ENCODE data around the gene IRF4. TPM values are rescaled to one million over a fixed set of nuclear protein-coding genes. Genes with fewer than 3 reads are reported as not detected.

Gene IRF4
- total RNA-seq, 4 donors from 2014 or later, result 0.89 to 7.4 (median 3.2) TPM

DNA sequence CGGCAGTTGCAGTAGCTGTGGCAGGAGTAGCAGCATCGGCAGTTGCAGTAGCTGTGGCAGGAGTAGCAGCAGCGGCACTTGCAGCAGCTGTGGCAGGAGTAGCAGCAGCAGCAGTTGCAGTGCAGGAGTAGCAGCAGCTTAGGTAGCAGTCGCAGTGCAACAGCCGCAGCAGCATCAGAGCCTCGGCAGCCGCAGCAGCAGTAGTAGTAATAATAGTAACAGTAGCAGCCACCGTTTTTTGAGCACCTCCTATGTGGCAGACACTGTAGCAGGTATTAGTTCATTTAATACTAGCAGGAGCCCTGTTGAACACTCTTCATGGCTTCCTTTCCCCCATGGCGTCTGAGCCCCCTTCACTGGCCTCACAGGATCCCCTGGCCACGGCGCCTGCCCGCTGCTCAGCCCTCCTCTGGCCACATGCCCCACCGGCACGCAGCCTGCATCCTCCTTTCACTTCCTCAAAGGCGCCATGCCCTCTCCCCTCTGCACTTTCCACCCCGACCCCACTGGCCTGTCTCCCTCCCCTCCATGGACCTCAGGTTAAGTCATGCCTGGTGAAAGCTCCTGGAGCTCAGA is 19.1 kb upstream of the IRF4 start:
- Histone ChIP-seq H3K36me3 (no peaks in the 10 kb centered on the region), H3K4me1 (peaks cover 0 to 7% (median 0%) of the 10 kb centered on the region in 3 donors), H3K4me3 (no peak overlapping the region), H3K9me3 (no peaks in the 10 kb centered on the region), H3K27ac (no peak overlapping the region), H3K27me3 (peaks cover 88% of the 10 kb centered on the region)
- TF ChIP-seq EP300 (IDR thresholded peaks at IDR 0.05) (no peak), POLR2A (IDR thresholded peaks at IDR 0.05) (no peak), POLR2AphosphoS5 (IDR thresholded peaks at IDR 0.05) (no peak)
- TF ChIP-seq, protein P1, sequence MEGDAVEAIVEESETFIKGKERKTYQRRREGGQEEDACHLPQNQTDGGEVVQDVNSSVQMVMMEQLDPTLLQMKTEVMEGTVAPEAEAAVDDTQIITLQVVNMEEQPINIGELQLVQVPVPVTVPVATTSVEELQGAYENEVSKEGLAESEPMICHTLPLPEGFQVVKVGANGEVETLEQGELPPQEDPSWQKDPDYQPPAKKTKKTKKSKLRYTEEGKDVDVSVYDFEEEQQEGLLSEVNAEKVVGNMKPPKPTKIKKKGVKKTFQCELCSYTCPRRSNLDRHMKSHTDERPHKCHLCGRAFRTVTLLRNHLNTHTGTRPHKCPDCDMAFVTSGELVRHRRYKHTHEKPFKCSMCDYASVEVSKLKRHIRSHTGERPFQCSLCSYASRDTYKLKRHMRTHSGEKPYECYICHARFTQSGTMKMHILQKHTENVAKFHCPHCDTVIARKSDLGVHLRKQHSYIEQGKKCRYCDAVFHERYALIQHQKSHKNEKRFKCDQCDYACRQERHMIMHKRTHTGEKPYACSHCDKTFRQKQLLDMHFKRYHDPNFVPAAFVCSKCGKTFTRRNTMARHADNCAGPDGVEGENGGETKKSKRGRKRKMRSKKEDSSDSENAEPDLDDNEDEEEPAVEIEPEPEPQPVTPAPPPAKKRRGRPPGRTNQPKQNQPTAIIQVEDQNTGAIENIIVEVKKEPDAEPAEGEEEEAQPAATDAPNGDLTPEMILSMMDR (IDR thresholded peaks at IDR 0.05), result no peak
- no peak for ATAC-seq
- WGBS, 2 donors (ENCODE audit: low coverage in 1 of 2), result 55 to 72% methylated on average over 16 of the region's 16 CpGs

DNA sequence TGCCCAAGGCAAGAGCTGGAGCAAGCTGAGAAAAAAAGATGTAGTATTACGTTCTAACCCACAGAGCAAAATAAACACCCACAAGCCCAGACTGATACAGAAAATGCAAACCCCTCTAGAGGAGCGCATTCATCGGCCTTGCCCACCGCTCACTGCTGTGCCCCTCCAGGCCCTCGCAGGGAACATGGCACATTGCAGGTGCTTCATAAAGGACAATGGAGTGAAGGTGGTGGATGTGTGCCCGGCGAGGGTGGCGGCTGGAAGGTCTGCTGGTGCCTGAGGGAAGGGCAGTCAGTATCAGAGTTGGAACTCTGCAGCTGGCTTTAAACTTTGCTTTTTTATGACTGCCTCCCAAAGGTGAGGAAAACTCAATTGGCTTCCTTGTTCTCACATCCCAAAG is 18.5 kb upstream of the IRF4 start:
- WGBS, 2 donors (ENCODE audit: low coverage in 1 of 2), result 72 to 74% methylated on average over 7 to 8 of the region's 8 CpGs
- TF ChIP-seq, protein P1 (IDR thresholded peaks at IDR 0.05), result no peak
- TF ChIP-seq EP300 (IDR thresholded peaks at IDR 0.05) (no peak), POLR2A (IDR thresholded peaks at IDR 0.05) (no peak), POLR2AphosphoS5 (IDR thresholded peaks at IDR 0.05) (no peak)
- H3K4me3 ChIP-seq, result no peak overlapping the region
- H3K36me3 ChIP-seq, result no peaks in the 10 kb centered on the region
- H3K9me3 ChIP-seq, result no peaks in the 10 kb centered on the region
- H3K27me3 ChIP-seq, result peaks cover 88% of the 10 kb centered on the region
- no peak for ATAC-seq
- no peak overlapping the region for H3K27ac ChIP-seq
- peaks cover 0 to 7% (median 0%) of the 10 kb centered on the region in 3 donors for H3K4me1 ChIP-seq

DNA sequence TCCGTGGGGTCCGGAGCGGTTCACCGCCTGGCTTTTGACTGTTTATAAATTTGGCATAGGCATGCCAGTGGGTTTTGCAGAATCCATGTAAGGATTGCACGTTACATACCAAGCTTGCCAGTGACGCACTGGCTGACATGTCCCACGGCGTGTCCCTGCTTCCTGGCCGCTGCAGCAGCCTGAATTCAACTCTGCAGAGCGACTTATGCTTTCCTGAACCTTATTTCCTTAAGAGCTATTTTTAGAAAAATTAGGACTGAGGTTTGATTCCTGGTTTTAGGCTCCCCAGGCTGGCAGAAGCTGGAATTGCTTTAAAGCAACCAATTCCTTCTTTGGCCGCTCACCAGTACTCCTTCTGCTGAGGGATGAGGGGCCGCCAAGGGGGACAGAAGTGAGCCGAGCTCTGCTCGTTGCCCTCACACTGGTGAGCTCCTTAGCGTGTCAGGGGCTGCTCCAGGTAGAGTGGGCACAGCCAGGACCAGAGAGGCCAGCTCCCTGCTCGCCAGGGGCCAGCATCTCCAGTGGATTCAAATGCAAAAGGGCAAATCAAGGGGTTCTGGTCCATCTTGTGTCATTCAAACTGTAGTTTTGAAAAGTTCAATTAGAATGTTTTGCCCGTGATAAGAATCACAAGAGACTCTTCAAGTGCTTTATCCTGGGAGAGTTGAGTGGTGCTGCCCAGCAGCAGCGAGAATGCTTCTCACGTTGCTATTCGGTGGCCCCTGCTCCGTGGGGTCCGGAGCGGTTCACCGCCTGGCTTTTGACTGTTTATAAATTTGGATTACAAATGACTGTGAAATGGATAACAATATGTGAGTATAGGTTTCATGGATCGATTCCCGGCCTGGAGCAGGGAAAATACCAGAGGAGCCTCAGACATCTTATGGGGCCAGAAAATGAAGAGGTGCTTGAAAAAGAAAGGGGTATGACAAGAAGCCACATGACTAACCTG is 17.5 kb upstream of the IRF4 start:
- Histone ChIP-seq H3K27me3 (peaks cover 88% of the 10 kb centered on the region), H3K9me3 (no peaks in the 10 kb centered on the region), H3K4me1 (peaks cover 0 to 7% (median 0%) of the 10 kb centered on the region in 3 donors), H3K36me3 (no peaks in the 10 kb centered on the region), H3K4me3 (no peak overlapping the region), H3K27ac (no peak overlapping the region)
- no peak for TF ChIP-seq EP300 (IDR thresholded peaks at IDR 0.05)
- TF ChIP-seq, protein P1 (IDR thresholded peaks at IDR 0.05), result peak in 1 of 4 experiments; percentile 5
- TF ChIP-seq POLR2AphosphoS5 (IDR thresholded peaks at IDR 0.05), result no peak
- no peak for TF ChIP-seq POLR2A (IDR thresholded peaks at IDR 0.05)
- 53 to 65% methylated on average over 24 to 26 of the region's 26 CpGs for WGBS, 2 donors (ENCODE audit: low coverage in 1 of 2)
- no peak for ATAC-seq

DNA sequence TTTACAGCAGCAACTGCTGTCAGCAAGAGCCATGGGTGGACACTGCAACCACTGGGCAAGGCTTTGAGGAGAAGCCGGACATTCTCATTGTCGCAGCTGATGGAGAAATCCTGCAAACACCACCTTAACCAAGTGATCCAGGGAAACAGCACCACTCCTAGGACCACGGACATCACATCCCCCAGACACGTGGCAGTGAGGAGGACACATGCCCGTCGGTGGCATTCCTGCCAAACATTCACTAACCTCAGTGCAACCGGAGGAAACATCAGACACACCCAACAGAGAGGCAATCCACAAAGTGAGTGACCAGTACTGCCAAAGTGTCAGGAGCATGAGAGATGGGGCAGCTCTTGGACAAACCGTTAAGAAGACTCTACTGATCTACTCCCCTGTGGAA is 16.6 kb upstream of the IRF4 start:
- ATAC-seq, result no peak
- H3K27me3 ChIP-seq, result peaks cover 88% of the 10 kb centered on the region
- TF ChIP-seq EP300 (IDR thresholded peaks at IDR 0.05) (no peak), POLR2AphosphoS5 (IDR thresholded peaks at IDR 0.05) (no peak), POLR2A (IDR thresholded peaks at IDR 0.05) (no peak)
- TF ChIP-seq, protein P1 (IDR thresholded peaks at IDR 0.05), result no peak

More for the DNA sequence above, 16.6 kb upstream of the IRF4 start:
- no peaks in the 10 kb centered on the region for H3K36me3 ChIP-seq
- H3K4me3 ChIP-seq, result no peak overlapping the region
- peaks cover 0 to 7% (median 0%) of the 10 kb centered on the region in 3 donors for H3K4me1 ChIP-seq
- H3K9me3 ChIP-seq, result no peaks in the 10 kb centered on the region
- 73 to 93% methylated on average over 5 to 8 of the region's 8 CpGs for WGBS, 2 donors (ENCODE audit: low coverage in 1 of 2)
- H3K27ac ChIP-seq, result no peak overlapping the region
